ENCODE data around the gene ADNP2.

Gene ADNP2

GRCh38 chr18:80173060-80173459 lies 64.0 kb downstream of the ADNP2 start:
- no peak for DNase-seq

GRCh38 chr18:80175451-80176204 lies 66.6 kb downstream of the ADNP2 start:
- DNase-seq, result no peak

GRCh38 chr18:80176334-80177073 lies 67.4 kb downstream of the ADNP2 start:
- DNase-seq, result no peak

DNA sequence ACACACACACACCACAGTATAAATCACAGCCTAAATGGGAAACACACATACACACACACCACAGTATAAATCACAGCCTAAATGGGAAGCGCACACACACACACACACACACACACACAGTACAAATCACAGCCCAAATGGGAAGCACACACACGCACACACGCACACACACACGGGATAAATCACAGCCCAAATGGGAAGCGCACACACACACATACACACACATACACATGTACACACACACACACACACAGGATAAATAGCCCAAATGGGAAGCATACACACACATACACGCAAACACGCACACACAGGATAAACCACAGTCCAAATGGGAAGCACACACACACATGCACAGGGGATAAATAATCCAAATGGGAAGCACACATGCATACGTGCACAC lies 68.1 kb downstream of the ADNP2 start:
- DNase-seq, result no peak

GRCh38 chr18:80178935-80179818 lies 70.1 kb downstream of the ADNP2 start:
- DNase-seq, result no peak

- no peak for DNase-seq
These were observed 70.9 kb downstream of the ADNP2 start for GRCh38 chr18:80179857-80180558.

GRCh38 chr18:80180778-80181564 lies 71.9 kb downstream of the ADNP2 start:
- DNase-seq, result no peak

DNA sequence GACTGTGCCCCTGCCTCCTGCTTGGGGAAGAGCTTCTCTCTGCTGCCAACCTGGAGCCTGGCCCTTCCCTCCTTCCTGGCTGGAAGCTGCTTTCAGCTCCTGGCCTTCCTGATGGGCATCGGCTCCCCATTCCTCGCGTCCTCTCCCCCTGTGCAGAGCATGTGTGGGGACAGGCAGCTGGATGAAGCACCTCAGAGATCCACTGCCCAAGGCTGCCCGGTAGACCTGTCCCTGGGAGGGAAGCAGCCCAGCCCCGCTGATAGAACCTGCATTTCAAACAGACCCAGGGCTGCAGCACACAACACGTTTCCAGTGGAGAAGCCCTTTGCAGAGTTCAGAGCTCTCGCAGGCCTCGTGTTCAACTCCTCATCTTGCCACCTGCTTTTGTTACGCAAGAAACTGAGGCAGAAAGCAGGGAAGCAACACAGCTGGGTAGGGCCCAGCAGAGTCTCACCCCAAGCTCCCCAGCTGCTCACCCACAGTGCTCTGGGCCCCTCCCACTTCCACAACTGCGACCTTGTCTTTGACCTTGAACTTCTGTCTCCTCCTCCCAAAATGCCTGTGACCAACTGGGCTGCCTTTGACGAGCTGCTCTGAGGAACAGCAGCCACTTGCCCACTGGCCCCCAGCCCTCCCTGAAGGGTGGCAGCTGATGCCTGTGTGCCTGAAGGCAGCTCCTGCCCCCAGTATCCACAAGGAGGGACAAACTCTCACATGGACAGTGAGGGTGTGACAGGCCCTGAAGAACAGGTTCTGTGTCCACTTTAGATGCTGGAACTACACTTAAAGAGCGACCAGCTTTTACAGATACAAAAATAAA lies 72.8 kb downstream of the ADNP2 start:
- DNase-seq, result no peak

- no peak for DNase-seq
These were observed 73.8 kb downstream of the ADNP2 start for GRCh38 chr18:80182855-80183254.

DNA sequence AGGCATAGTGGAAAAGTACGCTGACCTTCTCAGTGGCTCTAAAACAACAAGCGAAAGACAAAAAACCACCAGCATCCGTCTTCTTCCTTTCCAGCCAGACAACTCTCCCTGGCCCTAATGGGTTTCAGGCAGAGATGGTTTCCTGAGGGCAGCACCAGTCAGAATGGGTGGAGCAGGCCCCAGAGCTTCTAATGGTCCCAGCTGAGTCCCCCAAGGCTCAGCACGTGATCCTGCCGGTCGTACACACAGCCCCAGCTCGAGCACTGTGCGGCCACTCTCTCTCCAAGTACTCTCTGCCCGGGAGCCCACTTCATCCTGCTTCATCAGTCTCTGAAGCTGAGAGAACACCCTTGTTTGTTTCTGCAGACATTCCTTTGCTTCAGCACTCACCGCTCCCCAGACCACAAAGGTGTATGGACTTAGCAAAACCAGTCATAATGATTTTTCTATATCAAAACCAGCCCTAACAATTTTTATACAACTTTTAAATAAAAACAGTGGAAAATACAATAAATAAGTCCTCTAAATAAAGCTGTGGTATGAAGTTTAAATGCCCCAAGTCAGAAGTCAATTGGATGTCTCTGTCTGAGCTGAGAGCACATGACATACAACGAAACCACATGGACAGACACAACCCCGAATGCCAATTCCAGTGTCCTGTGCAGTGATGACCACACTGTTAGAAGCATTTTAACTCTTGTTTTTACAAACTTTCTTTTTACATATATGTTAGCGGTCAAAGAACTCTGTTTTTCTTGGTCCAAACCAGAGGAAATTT lies 74.4 kb downstream of the ADNP2 start:
- no peak for DNase-seq

- no peak for DNase-seq
These were observed 75.2 kb downstream of the ADNP2 start for GRCh38 chr18:80184243-80184772.

GRCh38 chr18:80185545-80185944 lies 76.5 kb downstream of the ADNP2 start:
- no peak for DNase-seq

GRCh38 chr18:80187956-80188642 lies 79.0 kb downstream of the ADNP2 start:
- DNase-seq, result no peak

DNA sequence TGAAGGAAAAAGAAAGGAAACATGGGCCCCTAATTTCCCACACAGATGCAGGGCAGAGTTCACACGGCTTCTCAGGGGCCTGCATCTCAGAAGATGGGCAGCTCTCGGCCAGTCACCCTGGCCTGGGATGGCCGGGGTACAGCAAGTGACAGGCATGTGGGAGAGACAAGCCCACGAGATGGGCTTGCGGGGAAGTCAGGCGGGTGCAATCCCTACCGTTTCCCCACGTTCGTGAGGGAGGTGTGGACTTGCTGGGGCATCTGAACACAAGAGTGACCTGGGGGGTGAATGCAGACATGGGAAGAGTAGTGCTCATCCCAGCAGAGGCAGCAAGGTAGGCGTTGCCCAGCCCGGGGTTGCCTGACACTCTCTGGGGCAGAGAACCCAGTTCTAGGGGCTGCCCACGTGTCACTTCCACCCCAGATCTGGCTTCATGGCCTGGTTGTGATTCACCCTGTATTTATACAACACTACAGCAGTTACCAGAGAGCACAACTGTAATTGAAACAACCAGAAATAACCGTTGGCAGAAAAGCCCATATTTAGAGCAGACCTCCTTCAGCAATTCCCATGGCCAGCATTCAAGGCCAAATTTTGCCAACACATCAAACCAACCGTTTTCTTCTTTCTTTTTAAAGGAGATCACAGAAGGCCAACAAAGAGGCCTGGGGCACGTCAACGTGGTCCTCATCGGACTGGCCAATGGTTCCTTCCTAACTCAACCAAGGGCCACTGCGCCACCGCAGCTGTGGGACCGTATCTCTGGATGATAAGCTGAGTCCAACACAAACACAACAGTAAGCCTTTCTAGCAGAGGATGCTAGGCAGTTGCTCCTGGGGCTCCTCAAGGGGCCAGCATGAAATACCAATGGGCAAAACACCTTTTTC lies 79.8 kb downstream of the ADNP2 start:
- DNase-seq, result no peak

DNA sequence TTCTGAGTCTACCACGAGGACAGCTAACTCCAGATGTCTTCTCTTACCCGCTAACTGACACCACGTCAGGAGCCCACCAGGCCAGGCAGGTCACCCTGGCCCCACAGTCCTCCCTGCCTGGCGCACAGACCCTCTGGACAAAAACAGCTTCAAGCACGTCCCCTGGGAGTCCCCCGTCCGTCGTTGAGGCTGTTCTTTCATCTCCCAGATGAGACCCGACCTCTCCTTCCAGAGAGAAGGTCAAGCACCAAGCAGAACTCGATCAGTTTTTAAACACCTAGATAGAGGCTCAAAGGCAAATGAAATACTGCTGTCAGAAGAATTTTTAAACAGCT lies 80.4 kb downstream of the ADNP2 start:
- no peak for DNase-seq
